GM19467 (cell line): Measurements from ENCODE around the gene TICRR.

Source experiments
- ATAC-seq: cut with Tn5 transposase; IDR thresholded peaks from one replicate; pipeline ENCODE4 v1.9.1; 2021; ENCODE audit warnings: mild to moderate bottlenecking, moderate library complexity; ENCODE audit not compliant: unreplicated experiment

TICRR gene

GRCh38 chr15:89670971-89671560 lies 95.8 kb downstream of the TICRR start:
- ATAC-seq, result no peak

DNA sequence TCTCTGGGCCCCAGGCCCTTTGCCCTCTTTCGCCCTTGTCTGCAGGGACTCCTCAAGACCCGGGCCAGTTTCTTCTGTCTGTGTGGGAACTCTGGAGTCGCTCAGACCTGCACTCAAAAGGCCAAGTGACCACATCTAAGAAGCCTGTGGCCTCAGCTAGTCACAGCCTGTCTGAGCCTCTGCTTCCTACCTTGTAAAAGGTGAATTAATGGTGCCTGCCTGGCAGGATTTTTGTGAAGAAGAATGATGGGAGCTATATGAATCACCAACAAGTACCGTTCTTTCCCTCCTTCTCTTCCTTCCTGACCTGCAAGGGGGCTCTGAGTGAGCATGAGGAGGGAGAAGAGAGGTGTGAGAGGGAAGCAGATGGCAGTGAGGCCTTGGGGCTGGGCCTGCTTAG lies 96.4 kb downstream of the TICRR start:
- ATAC-seq, result no peak

- ATAC-seq, result no peak
Observed at GRCh38 chr15:89672221-89673164, 97.2 kb downstream of the TICRR start.

- ATAC-seq, result no peak
Observed at GRCh38 chr15:89673165-89673512, 97.9 kb downstream of the TICRR start.

DNA sequence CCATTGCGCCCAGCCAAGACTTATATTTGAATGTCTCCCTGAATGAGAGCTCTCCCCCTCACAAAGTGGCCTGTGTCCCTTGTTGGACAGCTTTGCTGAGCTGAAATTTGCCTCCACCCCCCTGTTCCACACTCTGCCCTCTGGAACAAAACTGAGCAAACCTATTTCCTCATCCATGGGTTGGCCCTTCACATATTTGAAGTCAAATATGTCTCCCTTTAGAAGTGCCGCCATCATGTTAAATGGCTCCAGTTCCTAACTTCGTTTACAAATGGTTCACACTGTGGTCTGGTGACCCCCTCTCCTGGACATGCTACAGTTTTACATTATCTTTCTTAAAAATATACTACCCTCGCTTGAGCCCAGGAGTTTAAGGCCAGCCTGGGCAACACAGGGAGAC lies 99.3 kb downstream of the TICRR start:
- no peak for ATAC-seq

DNA sequence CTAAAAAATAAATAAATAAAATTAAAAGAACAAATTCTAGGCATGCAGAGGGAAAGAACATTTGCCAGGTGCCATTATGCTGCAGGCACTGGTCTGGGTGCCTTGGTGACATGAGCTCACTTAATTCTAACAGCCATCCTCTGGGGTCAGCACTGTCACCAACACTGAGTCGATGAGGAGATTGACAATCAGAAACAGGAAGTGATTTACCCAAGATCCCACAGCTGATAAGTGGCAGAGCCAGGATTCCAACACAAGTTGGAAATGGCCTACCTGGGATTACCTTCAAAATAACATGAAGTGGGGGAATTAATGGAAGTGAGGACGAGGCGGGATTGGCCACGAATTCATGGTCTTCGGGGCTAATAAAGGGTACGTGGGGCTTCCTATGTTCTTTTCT lies 100.3 kb downstream of the TICRR start:
- ATAC-seq, result no peak

GRCh38 chr15:89677381-89677780 lies 102.1 kb downstream of the TICRR start:
- no peak for ATAC-seq
